Activated naive CD8-positive, alpha-beta T cell treated with anti-CD3 and anti-CD28 coated beads, Interleukin-2, amount 50 U/mL, for 24 hours (primary cell): ENCODE data around the gene ZSWIM8.
"Not testable (repeated sequence)": the region's sequence is repeated elsewhere in the genome, so short reads cannot be mapped to it uniquely, and the experiment has no call there.

Experiments
- ATAC-seq: fragments of 150-1000 bp; cut with Tn5 transposase; one replicate; pipeline ENCODE4 v1.10.0; 2021
- DNase-seq: peaks from one replicate; pipeline ENCODE4 v3.0.0; 2021
- H3K27ac Mint-ChIP-seq: one replicate; pipeline ENCODE4 v1.8.0; 2021; ENCODE audit warnings: mild to moderate bottlenecking, mixed read lengths
- H3K27me3 Mint-ChIP-seq: one replicate; pipeline ENCODE4 v1.8.0; 2021; ENCODE audit warnings: mixed read lengths
- H3K36me3 Mint-ChIP-seq: one replicate; pipeline ENCODE4 v1.8.0; 2021; ENCODE audit warnings: low read depth, mixed read lengths
- H3K4me1 Mint-ChIP-seq: one replicate; pipeline ENCODE4 v1.8.0; 2021; ENCODE audit warnings: mixed read lengths
- H3K4me3 Mint-ChIP-seq: one replicate; pipeline ENCODE4 v1.8.0; 2021; ENCODE audit warnings: mild to moderate bottlenecking, moderate library complexity, mixed read lengths
- H3K9me3 Mint-ChIP-seq: one replicate; pipeline ENCODE4 v1.8.0; 2021; ENCODE audit warnings: mixed read lengths

The ZSWIM8 gene

GRCh38 chr10:73785211-73785720, at the start of gene ZSWIM8:
Gene ZSWIM8, plus strand, starts transcription at chr10:73785606. Its CDS starts 273 bp downstream, at chr10:73785879.
- H3K27me3 Mint-ChIP-seq, result no peaks in the 10 kb centered on the region
- peak within 1 kb of the TSS; percentile 97 for H3K27ac Mint-ChIP-seq
- H3K36me3 Mint-ChIP-seq, result peaks cover 10% of the 10 kb centered on the region
- peak within 1 kb of the TSS; percentile 98 for H3K4me3 Mint-ChIP-seq
- peak; percentile 90 for ATAC-seq
- peaks cover 60% of the 10 kb centered on the region for H3K4me1 Mint-ChIP-seq
- DNase-seq, result peak; percentile 86
- no peaks in the 10 kb centered on the region for H3K9me3 Mint-ChIP-seq

GRCh38 chr10:73740501-73741254, 44.7 kb upstream of the ZSWIM8 start:
- H3K9me3 Mint-ChIP-seq, H3K4me3 Mint-ChIP-seq, DNase-seq, H3K36me3 Mint-ChIP-seq, H3K27me3 Mint-ChIP-seq, ATAC-seq, H3K27ac Mint-ChIP-seq: not testable (repeated sequence)
- peaks cover 39% of the 10 kb centered on the region for H3K4me1 Mint-ChIP-seq

- ATAC-seq (no peak), DNase-seq (no peak)
- no peak overlapping the region for H3K27ac Mint-ChIP-seq
- H3K9me3 Mint-ChIP-seq, result no peaks in the 10 kb centered on the region
- peaks cover 18% of the 10 kb centered on the region for H3K36me3 Mint-ChIP-seq
- H3K4me3 Mint-ChIP-seq, result peak overlapping the region; percentile 96
- no peaks in the 10 kb centered on the region for H3K27me3 Mint-ChIP-seq
- peaks cover 48% of the 10 kb centered on the region for H3K4me1 Mint-ChIP-seq
Observed at GRCh38 chr10:73742454-73742734, 43.0 kb upstream of the ZSWIM8 start.

- peaks cover 18% of the 10 kb centered on the region for H3K36me3 Mint-ChIP-seq
Observed at GRCh38 chr10:73743327-73743904, 42.0 kb upstream of the ZSWIM8 start.

GRCh38 chr10:73743905-73744663, 41.3 kb upstream of the ZSWIM8 start, which contains the start of gene SEC24C:
Gene SEC24C, plus strand, starts transcription at chr10:73744372. Its CDS starts 2,461 bp downstream, at chr10:73746833.
- peak within 1 kb of the TSS; percentile 100 for H3K27ac Mint-ChIP-seq
- ATAC-seq, result peak; percentile 92
- H3K4me1 Mint-ChIP-seq, result peaks cover 51% of the 10 kb centered on the region
- no peaks in the 10 kb centered on the region for H3K27me3 Mint-ChIP-seq
- DNase-seq, result peak; percentile 96
- H3K4me3 Mint-ChIP-seq, result peak within 1 kb of the TSS; percentile 96
- H3K36me3 Mint-ChIP-seq, result peaks cover 21% of the 10 kb centered on the region
- no peaks in the 10 kb centered on the region for H3K9me3 Mint-ChIP-seq

More at GRCh38 chr10:73743327-73743904, 42.0 kb upstream of the ZSWIM8 start:
- Mint-ChIP-seq H3K4me3 (peak overlapping the region; percentile 96), H3K27ac (peak overlapping the region; percentile 100), H3K27me3 (no peaks in the 10 kb centered on the region), H3K4me1 (peaks cover 48% of the 10 kb centered on the region), H3K9me3 (no peaks in the 10 kb centered on the region)
- ATAC-seq, result no peak
- no peak for DNase-seq

- Mint-ChIP-seq H3K4me3 (peak overlapping the region; percentile 96), H3K27me3 (no peaks in the 10 kb centered on the region), H3K27ac (peak overlapping the region; percentile 100), H3K4me1 (peaks cover 54% of the 10 kb centered on the region), H3K36me3 (peaks cover 24% of the 10 kb centered on the region), H3K9me3 (no peaks in the 10 kb centered on the region)
- peak; percentile 73 for DNase-seq
- peak; percentile 50 for ATAC-seq
Observed at GRCh38 chr10:73744664-73744975, 40.8 kb upstream of the ZSWIM8 start.

GRCh38 chr10:73746721-73747120, 38.7 kb upstream of the ZSWIM8 start:
- Mint-ChIP-seq H3K4me3 (peak overlapping the region; percentile 58), H3K27ac (peak overlapping the region; percentile 61)

GRCh38 chr10:73750819-73751218, 34.6 kb upstream of the ZSWIM8 start:
- ATAC-seq (no peak), DNase-seq (no peak)
- no peaks in the 10 kb centered on the region for H3K9me3 Mint-ChIP-seq
- H3K27me3 Mint-ChIP-seq, result no peaks in the 10 kb centered on the region
- peaks cover 52% of the 10 kb centered on the region for H3K36me3 Mint-ChIP-seq
- H3K27ac Mint-ChIP-seq, result no peak overlapping the region
- H3K4me1 Mint-ChIP-seq, result peaks cover 27% of the 10 kb centered on the region
- no peak overlapping the region for H3K4me3 Mint-ChIP-seq

More at GRCh38 chr10:73746721-73747120, 38.7 kb upstream of the ZSWIM8 start:
- ATAC-seq, result no peak
- Mint-ChIP-seq H3K36me3 (peaks cover 38% of the 10 kb centered on the region), H3K9me3 (no peaks in the 10 kb centered on the region), H3K4me1 (peaks cover 56% of the 10 kb centered on the region), H3K27me3 (no peaks in the 10 kb centered on the region)
- DNase-seq, result no peak

- Mint-ChIP-seq H3K4me3 (no peak overlapping the region), H3K27ac (peak overlapping the region; percentile 38), H3K27me3 (no peaks in the 10 kb centered on the region), H3K36me3 (peaks cover 50% of the 10 kb centered on the region), H3K4me1 (peaks cover 38% of the 10 kb centered on the region), H3K9me3 (no peaks in the 10 kb centered on the region)
- no peak for ATAC-seq
- DNase-seq, result no peak
Observed at GRCh38 chr10:73756183-73756582, 29.2 kb upstream of the ZSWIM8 start.

GRCh38 chr10:73758704-73759511, 26.5 kb upstream of the ZSWIM8 start:
- peak overlapping the region; percentile 5 for H3K4me3 Mint-ChIP-seq
- H3K9me3 Mint-ChIP-seq, result no peaks in the 10 kb centered on the region
- ATAC-seq (no peak), DNase-seq (no peak)
- peak overlapping the region; percentile 82 for H3K27ac Mint-ChIP-seq
- peaks cover 50% of the 10 kb centered on the region for H3K36me3 Mint-ChIP-seq
- H3K27me3 Mint-ChIP-seq, result no peaks in the 10 kb centered on the region
- peaks cover 52% of the 10 kb centered on the region for H3K4me1 Mint-ChIP-seq

GRCh38 chr10:73759512-73760115, 25.8 kb upstream of the ZSWIM8 start:
- H3K4me3 Mint-ChIP-seq, result no peak overlapping the region
- peaks cover 50% of the 10 kb centered on the region for H3K4me1 Mint-ChIP-seq

GRCh38 chr10:73761781-73762180, 23.6 kb upstream of the ZSWIM8 start:
- Mint-ChIP-seq H3K27ac (no peak overlapping the region), H3K9me3 (no peaks in the 10 kb centered on the region), H3K27me3 (no peaks in the 10 kb centered on the region), H3K36me3 (peaks cover 62% of the 10 kb centered on the region), H3K4me1 (peaks cover 45% of the 10 kb centered on the region), H3K4me3 (no peak overlapping the region)
- no peak for ATAC-seq
- DNase-seq, result no peak

More at GRCh38 chr10:73759512-73760115, 25.8 kb upstream of the ZSWIM8 start:
- DNase-seq (no peak), ATAC-seq (peak; percentile 41)
- H3K9me3 Mint-ChIP-seq, result no peaks in the 10 kb centered on the region
- no peaks in the 10 kb centered on the region for H3K27me3 Mint-ChIP-seq
- H3K27ac Mint-ChIP-seq, result peak overlapping the region; percentile 82
- peaks cover 51% of the 10 kb centered on the region for H3K36me3 Mint-ChIP-seq

- no peaks in the 10 kb centered on the region for H3K27me3 Mint-ChIP-seq
- DNase-seq, result no peak
- peaks cover 42% of the 10 kb centered on the region for H3K4me1 Mint-ChIP-seq
- H3K4me3 Mint-ChIP-seq, result no peak overlapping the region
- peaks cover 62% of the 10 kb centered on the region for H3K36me3 Mint-ChIP-seq
- no peaks in the 10 kb centered on the region for H3K9me3 Mint-ChIP-seq
- peak; percentile 38 for ATAC-seq
- peak overlapping the region; percentile 82 for H3K27ac Mint-ChIP-seq
Observed at GRCh38 chr10:73762915-73763314, 22.5 kb upstream of the ZSWIM8 start.

GRCh38 chr10:73763343-73763742, 22.1 kb upstream of the ZSWIM8 start:
- DNase-seq, result no peak
- Mint-ChIP-seq H3K4me3 (no peak overlapping the region), H3K4me1 (peaks cover 38% of the 10 kb centered on the region), H3K27me3 (no peaks in the 10 kb centered on the region), H3K27ac (peak overlapping the region; percentile 82), H3K9me3 (no peaks in the 10 kb centered on the region), H3K36me3 (peaks cover 61% of the 10 kb centered on the region)
- ATAC-seq, result no peak
